MV-4-11 (cell line): ENCODE measurements around the gene MALSU1.

Source experiments
- DNase-seq: peaks from one replicate; lab custom pipeline; 2025; lab: John Stamatoyannopoulos, UW

The MALSU1 gene

DNA sequence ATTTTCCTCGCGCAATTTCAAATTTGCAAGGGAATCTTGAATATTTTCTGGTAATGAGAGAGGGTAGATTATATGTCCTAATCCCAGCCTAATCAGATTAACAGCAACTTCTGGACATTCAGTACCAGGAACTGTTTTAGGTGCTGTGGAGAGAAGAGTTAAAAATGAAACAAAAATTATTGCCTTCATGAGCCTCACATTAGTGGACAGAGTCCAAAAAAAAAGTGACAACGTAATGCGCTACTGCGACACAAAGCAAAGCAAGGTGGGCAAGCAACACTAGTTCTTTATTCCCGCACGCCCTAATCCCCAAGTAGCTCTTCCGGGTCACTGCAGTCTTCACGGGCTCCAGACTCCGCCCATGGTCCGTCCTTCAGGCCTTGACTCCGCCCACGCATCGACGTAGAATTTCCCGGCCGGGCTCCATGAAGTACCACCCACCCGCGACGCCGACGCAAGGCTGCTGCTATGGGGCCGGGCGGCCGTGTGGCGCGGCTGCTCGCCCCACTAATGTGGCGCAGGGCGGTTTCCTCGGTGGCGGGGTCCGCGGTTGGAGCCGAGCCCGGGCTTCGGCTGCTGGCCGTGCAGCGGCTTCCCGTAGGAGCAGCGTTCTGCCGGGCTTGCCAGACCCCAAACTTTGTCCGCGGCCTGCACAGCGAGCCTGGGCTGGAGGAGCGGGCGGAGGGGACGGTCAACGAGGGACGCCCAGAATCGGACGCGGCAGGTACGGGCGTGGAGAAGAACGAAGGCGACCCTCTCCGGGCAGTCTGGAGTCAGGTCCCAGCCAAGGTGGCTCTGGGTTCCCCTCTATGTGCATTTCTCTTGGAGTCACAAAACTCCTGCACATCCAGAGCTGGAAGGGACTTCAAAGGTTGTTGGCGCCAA is at the start of gene MALSU1:
TSS of gene MALSU1 (plus strand) at position 455 of the 885 bp plus-strand sequence. CDS start at position 469, 14 bp downstream.
- peak; percentile 95 for DNase-seq

GRCh38 chr7:23249486-23249885 is 49.7 kb upstream of the MALSU1 start:
- DNase-seq: peak; percentile 9

DNA sequence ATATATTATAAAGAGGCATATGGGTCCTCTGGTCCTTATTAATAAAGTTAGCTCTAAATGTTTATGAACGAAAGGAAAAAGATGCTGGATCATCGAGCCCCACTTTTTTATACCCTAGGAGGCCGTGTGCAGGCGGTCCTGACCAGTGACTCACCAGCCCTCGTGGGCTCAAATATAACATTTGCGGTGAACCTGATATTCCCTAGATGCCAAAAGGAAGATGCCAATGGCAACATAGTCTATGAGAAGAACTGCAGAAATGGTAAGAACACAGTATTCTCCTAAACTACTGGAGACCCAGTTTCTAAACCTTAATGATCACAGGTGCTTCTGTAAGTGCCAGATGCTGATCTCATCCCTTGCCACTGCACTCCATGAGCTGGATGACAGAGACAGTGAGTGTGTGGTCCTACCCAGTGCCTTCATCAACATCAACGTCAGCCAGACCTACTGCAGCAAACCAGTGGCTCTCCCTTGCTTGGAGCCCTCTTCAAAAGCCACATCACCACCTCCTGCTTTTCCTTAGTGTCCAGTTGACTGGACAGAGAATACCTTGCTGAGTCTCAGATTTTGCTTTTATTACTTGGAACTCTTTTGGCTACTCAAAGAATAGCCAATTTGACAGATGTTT is 45.0 kb upstream of the MALSU1 start:
- DNase-seq: no peak

GRCh38 chr7:23256731-23257130 is 42.4 kb upstream of the MALSU1 start:
- no peak for DNase-seq

DNA sequence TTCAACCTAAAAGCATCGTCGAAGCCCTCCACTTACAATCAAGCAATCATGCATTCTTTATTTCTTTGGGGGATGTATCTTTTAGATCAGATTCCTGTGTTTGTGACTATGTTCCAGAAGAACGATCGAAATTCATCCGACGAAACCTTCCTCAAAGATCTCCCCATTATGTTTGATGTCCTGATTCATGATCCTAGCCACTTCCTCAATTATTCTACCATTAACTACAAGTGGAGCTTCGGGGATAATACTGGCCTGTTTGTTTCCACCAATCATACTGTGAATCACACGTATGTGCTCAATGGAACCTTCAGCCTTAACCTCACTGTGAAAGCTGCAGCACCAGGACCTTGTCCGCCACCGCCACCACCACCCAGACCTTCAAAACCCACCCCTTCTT is 38.8 kb upstream of the MALSU1 start:
- DNase-seq: no peak

- peak; percentile 46 for DNase-seq
Observed at GRCh38 chr7:23261843-23262452, 37.2 kb upstream of the MALSU1 start.

GRCh38 chr7:23264916-23265458 is 34.2 kb upstream of the MALSU1 start:
- DNase-seq: no peak

- no peak for DNase-seq
Observed at GRCh38 chr7:23266918-23267317, 32.2 kb upstream of the MALSU1 start.

GRCh38 chr7:23267357-23267756 is 31.8 kb upstream of the MALSU1 start:
- DNase-seq: no peak

- no peak for DNase-seq
Observed at GRCh38 chr7:23268167-23268566, 31.0 kb upstream of the MALSU1 start.

GRCh38 chr7:23268746-23269145 is 30.4 kb upstream of the MALSU1 start:
- DNase-seq: no peak

- DNase-seq: no peak
Observed at GRCh38 chr7:23272275-23272674, 26.9 kb upstream of the MALSU1 start.

DNA sequence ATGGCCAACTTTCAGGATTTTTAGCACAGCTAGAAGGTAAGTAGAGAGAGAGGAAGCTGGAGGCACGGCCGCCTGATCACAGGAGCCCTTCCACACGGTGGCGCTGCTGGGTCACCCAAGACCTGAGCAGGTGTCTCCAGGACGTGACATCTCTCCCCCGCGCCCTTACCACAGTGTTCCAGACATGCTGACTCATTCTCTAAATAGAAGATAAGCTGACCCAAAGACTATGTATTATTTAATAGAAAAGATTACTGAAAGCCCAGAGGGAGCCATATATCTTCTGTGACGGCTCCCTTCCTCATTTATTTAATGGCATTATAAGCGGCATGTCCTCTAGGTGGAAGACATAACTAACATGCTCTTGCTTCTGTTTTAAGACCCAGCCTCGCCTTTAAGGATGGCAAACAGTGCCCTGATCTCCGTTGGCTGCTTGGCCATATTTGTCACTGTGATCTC is 26.0 kb upstream of the MALSU1 start:
- DNase-seq: peak; percentile 51

GRCh38 chr7:23275912-23276311 is 23.2 kb upstream of the MALSU1 start:
- no peak for DNase-seq

DNA sequence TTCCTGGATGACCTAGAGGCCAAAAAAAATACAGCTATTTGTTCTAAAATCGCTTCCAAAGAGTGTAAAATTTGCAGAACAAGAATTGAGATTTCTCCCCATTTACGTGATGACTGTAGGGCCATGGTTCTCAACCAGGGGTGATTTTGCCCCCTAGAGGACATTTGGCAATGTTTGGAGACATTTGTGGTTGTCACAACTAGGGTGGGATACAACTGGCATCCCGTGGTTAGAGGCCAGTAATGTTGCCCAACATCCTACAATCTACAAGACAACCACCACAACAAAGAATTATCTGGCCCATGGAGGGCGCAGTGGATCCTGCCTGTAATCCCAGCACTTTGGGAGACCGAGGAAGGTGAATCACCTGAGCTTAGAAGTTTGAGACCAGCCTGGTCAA is 22.8 kb upstream of the MALSU1 start:
- DNase-seq: peak; percentile 83

DNA sequence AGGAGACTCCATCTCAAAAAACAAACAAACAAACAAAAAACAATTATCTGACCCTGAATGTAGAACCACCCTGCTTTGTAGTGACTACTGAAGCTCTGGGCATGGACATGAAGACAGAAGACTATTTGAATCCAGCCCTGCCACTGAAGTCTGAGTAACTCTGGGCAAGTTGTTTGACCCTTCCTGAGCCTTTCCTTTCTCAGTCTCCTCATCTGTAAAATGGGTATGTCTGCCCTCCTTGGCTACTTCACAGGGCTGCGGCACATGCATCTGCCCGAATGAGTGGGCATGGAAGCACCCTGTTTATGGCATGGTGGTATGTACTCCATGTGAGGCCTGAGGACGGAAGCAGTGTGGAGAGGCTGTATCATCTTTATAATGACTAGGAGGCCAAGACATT is 22.2 kb upstream of the MALSU1 start:
- no peak for DNase-seq

GRCh38 chr7:23277359-23277989 is 21.7 kb upstream of the MALSU1 start:
- DNase-seq: peak; percentile 86

DNA sequence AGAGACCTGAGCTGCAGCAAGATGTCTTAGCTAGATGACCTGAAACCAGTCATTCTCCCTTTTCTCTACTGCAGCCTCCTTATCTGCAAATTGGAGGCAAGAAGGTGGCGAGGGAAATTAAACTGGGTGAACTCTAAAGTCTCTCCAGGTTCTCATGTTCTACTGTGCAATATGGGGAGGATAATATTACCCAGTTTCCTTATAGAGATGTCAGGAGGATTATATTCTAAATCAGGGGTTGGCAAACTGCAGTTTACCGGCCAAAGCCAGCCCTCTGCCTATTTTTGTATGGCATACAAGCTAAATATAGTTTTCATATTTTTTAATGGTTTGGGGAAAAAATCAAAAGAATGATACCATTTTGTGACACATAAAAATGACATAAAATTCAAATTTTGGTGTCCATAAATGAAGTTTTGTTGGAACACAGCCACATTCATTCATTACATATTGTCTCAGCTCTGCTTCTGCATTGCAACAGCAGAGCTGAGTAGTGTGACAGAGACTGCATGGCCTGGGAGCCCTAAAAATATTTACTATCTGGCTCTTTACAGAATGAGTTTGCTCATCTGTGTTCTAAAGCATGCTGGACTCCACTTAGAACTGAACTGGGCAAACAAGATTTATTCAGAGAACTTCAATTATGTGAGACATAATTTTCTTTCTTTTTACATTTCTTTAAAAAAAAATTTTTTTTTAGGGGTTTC is 19.2 kb upstream of the MALSU1 start:
- no peak for DNase-seq

DNA sequence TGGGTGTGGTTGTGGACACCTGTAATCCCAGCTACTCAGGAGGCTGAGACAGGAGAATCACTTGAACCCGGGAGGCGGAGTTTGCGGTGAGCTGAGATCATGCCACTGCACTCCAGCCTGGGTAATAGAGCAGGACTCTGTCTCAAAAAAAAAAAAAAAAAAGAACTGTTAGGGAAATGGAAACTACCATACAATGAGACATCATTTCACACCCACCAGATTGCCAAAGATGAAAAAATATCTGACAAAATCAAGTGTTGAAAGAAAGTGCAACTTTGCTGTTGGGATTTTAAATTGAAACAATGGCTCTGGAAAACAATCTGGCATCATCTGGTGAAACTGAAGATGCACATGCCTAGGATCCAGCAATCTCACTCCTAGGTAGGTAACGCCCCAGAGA is 16.1 kb upstream of the MALSU1 start:
- DNase-seq: no peak

DNA sequence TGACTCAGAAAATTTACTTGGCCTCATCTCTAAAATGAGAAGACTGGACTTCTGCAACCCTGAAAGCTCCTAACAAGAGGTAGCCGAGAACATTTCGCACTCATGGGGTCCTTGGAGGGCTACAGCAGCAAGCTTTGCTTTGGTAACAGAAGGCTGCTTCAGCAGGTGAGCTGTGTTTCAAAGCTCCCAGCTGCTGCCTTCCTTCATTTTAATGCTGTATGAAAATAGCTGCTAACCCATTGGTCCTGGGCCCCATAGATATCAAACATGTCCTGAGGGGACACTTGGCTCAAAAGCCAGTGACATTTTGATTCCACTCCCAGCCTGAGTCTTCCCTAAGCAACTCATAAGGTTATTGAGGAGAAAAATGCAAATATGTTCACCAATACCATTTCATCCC is 14.3 kb upstream of the MALSU1 start:
- no peak for DNase-seq
